ENCODE results near the gene CCDC117. TPM values are rescaled to one million over a fixed set of nuclear protein-coding genes. Genes with fewer than 3 reads are reported as not detected.
A peak's percentile ranks its signal among the peaks of the same experiment; 100 is the strongest.

The CCDC117 gene
- total RNA-seq, 1 experiment from 2014 or later, result 12.1 TPM

DNA sequence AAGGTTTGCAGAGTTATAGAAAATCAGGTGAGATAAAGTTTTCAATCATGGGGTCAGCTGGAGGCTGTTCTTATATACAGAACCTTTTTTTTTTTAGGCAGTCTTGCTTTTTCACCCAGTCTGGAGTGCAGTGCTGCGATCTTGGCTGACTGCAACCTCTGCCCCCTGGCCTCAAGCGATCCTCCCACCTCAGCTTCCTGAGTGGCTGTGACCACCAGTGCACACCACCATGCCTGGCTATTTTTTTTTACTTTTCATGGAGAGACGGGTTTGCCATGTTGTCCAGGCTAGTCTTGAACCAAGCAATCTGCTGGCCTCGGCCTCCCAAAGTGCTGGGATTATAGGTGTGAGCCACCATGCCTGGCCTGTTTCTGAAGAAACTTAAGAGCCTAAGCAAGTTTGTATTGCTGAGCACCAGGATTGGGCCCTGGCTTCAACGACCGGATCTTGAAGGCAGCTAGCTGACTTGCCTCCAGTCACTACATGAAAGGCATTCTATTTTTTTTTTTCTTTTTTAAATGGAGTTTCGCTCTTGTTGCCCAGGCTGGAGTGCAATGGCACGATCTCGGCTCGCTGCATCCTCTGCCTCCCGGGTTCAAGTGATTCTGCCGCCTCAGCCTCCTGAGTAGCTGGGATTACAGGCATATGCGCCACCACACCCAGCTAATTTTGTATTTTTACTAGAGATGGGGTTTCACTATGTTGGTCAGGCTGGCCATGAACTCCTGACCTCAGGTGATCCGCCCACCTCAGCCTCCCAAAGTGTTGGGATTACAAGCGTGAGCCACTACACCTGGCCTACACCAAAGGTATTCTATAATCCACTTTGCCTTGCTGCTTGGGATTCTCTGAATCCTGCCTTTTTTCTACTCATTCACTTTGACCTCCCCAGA is 20.2 kb downstream of the CCDC117 start:
- Mint-ChIP-seq H3K9me3 (ENCODE audit: unreplicated experiment) (no peaks in the 10 kb centered on the region), H3K4me1 (ENCODE audit: insufficient read depth, unreplicated experiment) (no peaks in the 10 kb centered on the region), H3K4me3 (ENCODE audit: unreplicated experiment) (no peak overlapping the region), H3K36me3 (ENCODE audit: insufficient read depth, unreplicated experiment) (peaks cover 80% of the 10 kb centered on the region), H3K27me3 (ENCODE audit: insufficient read depth, unreplicated experiment) (no peaks in the 10 kb centered on the region), H3K27ac (ENCODE audit: low read depth, unreplicated experiment) (no peak overlapping the region)
- no TSS peak for BruUV-seq (replicated peaks)
- TF ChIP-seq, protein P1, sequence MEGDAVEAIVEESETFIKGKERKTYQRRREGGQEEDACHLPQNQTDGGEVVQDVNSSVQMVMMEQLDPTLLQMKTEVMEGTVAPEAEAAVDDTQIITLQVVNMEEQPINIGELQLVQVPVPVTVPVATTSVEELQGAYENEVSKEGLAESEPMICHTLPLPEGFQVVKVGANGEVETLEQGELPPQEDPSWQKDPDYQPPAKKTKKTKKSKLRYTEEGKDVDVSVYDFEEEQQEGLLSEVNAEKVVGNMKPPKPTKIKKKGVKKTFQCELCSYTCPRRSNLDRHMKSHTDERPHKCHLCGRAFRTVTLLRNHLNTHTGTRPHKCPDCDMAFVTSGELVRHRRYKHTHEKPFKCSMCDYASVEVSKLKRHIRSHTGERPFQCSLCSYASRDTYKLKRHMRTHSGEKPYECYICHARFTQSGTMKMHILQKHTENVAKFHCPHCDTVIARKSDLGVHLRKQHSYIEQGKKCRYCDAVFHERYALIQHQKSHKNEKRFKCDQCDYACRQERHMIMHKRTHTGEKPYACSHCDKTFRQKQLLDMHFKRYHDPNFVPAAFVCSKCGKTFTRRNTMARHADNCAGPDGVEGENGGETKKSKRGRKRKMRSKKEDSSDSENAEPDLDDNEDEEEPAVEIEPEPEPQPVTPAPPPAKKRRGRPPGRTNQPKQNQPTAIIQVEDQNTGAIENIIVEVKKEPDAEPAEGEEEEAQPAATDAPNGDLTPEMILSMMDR (IDR thresholded peaks at IDR 0.05; ENCODE audit: unreplicated experiment), result no peak
- ChIA-PET CTCF (no interaction called here), POLR2A (interaction anchor here (1.2 kb wide), 1 partner anchor 20 kb away, joined by 4 read pairs; the partner anchor contains the start of gene CCDC117)
- intact Hi-C loops (cut with micrococcal nuclease), result no loop called here
- no peak for DNase-seq (ENCODE audit: unreplicated experiment)

DNA sequence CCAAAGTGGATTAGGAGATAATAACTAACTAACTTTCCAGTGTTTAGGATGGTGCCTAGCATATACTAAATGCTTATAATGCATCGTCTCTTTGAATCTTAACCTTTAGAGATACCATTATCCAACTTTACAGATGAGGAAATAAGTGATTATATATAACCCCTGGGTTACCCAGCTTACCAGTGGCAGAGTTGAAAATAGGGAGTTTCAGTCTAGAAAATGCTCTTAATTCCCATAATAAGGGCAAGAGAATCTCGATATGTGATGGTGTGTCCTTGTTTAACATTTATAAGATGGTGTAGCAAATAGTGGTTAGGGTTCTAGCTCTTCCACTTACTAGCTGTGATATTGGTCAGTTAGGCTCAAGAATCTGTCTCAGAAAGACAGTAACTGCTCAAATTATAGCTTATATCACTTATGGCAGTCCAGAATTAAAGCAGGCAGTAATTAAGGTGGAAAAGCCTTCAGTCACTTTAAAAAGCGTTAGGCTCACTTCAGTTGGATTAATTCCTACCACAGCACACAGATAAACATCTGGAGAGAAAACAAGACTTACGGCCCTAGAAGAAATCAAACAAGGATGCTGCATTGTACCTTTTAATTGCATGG is 21.6 kb downstream of the CCDC117 start:
- Mint-ChIP-seq H3K4me3 (ENCODE audit: unreplicated experiment) (no peak overlapping the region), H3K27ac (ENCODE audit: low read depth, unreplicated experiment) (peak overlapping the region; percentile 71), H3K27me3 (ENCODE audit: insufficient read depth, unreplicated experiment) (no peaks in the 10 kb centered on the region), H3K36me3 (ENCODE audit: insufficient read depth, unreplicated experiment) (peaks cover 80% of the 10 kb centered on the region), H3K4me1 (ENCODE audit: insufficient read depth, unreplicated experiment) (peaks cover 4% of the 10 kb centered on the region), H3K9me3 (ENCODE audit: unreplicated experiment) (no peaks in the 10 kb centered on the region)
- ChIA-PET CTCF (interaction anchor here (0.6 to 0.7 kb wide), 2 partner anchors 12 to 452 kb away, joined by 3 read pairs; no protein-coding TSS in a partner anchor), POLR2A (interaction anchor here (1.2 to 8.1 kb wide), 2 partner anchors 8 to 22 kb away, joined by 4 to 61 read pairs; partner anchors contain the start of gene CCDC117)
- intact Hi-C loops (cut with micrococcal nuclease), result no loop called here
- BruUV-seq (replicated peaks), result no TSS peak
- TF ChIP-seq, protein P1 (IDR thresholded peaks at IDR 0.05; ENCODE audit: unreplicated experiment), result no peak
- no peak for DNase-seq (ENCODE audit: unreplicated experiment)

DNA sequence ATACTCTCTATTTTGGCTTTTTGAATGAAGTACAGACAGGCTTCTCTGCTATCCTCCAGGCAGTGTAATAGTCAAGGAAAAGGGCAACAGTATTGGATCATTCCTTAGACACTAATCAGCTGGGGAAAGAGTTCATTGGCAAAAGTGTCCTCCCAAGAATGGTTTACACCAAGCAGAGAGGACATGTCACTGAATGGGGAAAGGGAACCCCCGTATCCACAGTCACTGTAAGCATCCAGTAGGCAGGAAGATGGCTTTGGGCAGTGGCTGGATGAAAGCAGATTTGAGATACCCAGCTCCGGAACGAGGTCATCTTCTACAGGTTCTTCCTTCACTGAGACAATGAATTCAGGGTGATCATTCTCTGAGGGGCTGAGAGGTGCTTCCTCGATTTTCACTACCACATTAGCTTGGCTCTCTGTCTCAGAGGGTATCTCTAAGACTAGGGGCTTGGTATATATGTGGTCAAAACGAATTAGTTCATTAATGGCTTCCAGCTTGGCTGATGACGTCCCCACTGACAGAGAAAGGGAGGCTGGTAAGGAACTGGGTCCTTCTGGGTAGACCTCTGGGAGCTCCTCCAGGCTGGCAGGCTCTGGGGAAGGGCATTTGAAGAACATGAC is 22.7 kb downstream of the CCDC117 start:
- BruUV-seq (replicated peaks), result no TSS peak
- Mint-ChIP-seq H3K9me3 (ENCODE audit: unreplicated experiment) (no peaks in the 10 kb centered on the region), H3K27ac (ENCODE audit: low read depth, unreplicated experiment) (no peak overlapping the region), H3K27me3 (ENCODE audit: insufficient read depth, unreplicated experiment) (no peaks in the 10 kb centered on the region), H3K36me3 (ENCODE audit: insufficient read depth, unreplicated experiment) (peaks cover 75% of the 10 kb centered on the region), H3K4me3 (ENCODE audit: unreplicated experiment) (no peak overlapping the region), H3K4me1 (ENCODE audit: insufficient read depth, unreplicated experiment) (peaks cover 8% of the 10 kb centered on the region)
- intact Hi-C loops (cut with micrococcal nuclease), result no loop called here
- no peak for DNase-seq (ENCODE audit: unreplicated experiment)
- ChIA-PET CTCF (interaction anchor here (0.6 to 1.4 kb wide), 2 partner anchors 8 to 34 kb away, joined by 3 to 4 read pairs; no protein-coding TSS in a partner anchor), POLR2A (interaction anchor here (1.0 to 8.1 kb wide), 2 partner anchors 9 to 247 kb away, joined by 3 to 61 read pairs; no protein-coding TSS in a partner anchor)
- TF ChIP-seq, protein P1 (IDR thresholded peaks at IDR 0.05; ENCODE audit: unreplicated experiment), result no peak

Data from MCF 10A (cell line).